ENCODE measurements around the gene DCLK3.

The DCLK3 gene

GRCh38 chr3:36756269-36756668 lies 8.1 kb downstream of the DCLK3 start:
- CTCF ChIA-PET, result no interaction called here
- no peak for TF ChIP-seq CTCF (conservative IDR thresholded peaks at IDR 0.05; ENCODE audit: low read depth)
- no peak overlapping the region for H3K27ac ChIP-seq
- no peak for DNase-seq (ENCODE audit: low spot score)
- POLR2A ChIA-PET (ENCODE audit: low non-redundant PET), result no interaction called here

- DNase-seq (ENCODE audit: low spot score), result no peak
- H3K27ac ChIP-seq, result no peak overlapping the region
- TF ChIP-seq CTCF (conservative IDR thresholded peaks at IDR 0.05; ENCODE audit: low read depth), result no peak
- ChIA-PET POLR2A (ENCODE audit: low non-redundant PET) (no interaction called here), CTCF (no interaction called here)
These were observed 13.0 kb downstream of the DCLK3 start for GRCh38 chr3:36751326-36751725.

- TF ChIP-seq CTCF (conservative IDR thresholded peaks at IDR 0.05; ENCODE audit: low read depth), result no peak
- ChIA-PET POLR2A (ENCODE audit: low non-redundant PET) (no interaction called here), CTCF (no interaction called here)
- DNase-seq (ENCODE audit: low spot score), result no peak
- no peak overlapping the region for H3K27ac ChIP-seq
These were observed 13.6 kb downstream of the DCLK3 start for GRCh38 chr3:36750737-36751136.

- ChIA-PET CTCF (no interaction called here), POLR2A (ENCODE audit: low non-redundant PET) (no interaction called here)
- no peak for TF ChIP-seq CTCF (conservative IDR thresholded peaks at IDR 0.05; ENCODE audit: low read depth)
- DNase-seq (ENCODE audit: low spot score), result no peak
- H3K27ac ChIP-seq, result no peak overlapping the region
These were observed 19.6 kb downstream of the DCLK3 start for GRCh38 chr3:36744763-36745162.

- CTCF ChIA-PET, result no interaction called here
- no peak for TF ChIP-seq CTCF (conservative IDR thresholded peaks at IDR 0.05; ENCODE audit: low read depth)
- DNase-seq (ENCODE audit: low spot score), result no peak
- POLR2A ChIA-PET (ENCODE audit: low non-redundant PET), result no interaction called here
- no peak overlapping the region for H3K27ac ChIP-seq
These were observed 20.5 kb downstream of the DCLK3 start for GRCh38 chr3:36743826-36744225.

GRCh38 chr3:36741285-36741684 lies 23.1 kb downstream of the DCLK3 start:
- ChIA-PET POLR2A (ENCODE audit: low non-redundant PET) (no interaction called here), CTCF (no interaction called here)
- TF ChIP-seq CTCF (conservative IDR thresholded peaks at IDR 0.05; ENCODE audit: low read depth), result no peak
- no peak for DNase-seq (ENCODE audit: low spot score)
- no peak overlapping the region for H3K27ac ChIP-seq

- TF ChIP-seq CTCF (conservative IDR thresholded peaks at IDR 0.05; ENCODE audit: low read depth), result no peak
- DNase-seq (ENCODE audit: low spot score), result no peak
- ChIA-PET POLR2A (ENCODE audit: low non-redundant PET) (no interaction called here), CTCF (no interaction called here)
- H3K27ac ChIP-seq, result no peak overlapping the region
These were observed 23.6 kb downstream of the DCLK3 start for GRCh38 chr3:36740787-36741186.

Measured in RWPE1 (cell line).